K562 (cell line): ENCODE measurements around the gene PCDHGC4. TPM values are rescaled to one million over a fixed set of nuclear protein-coding genes. Genes with fewer than 3 reads are reported as not detected.

Experiments
- ATAC-seq: fragments of 200-7000 bp; cut with Tn5 transposase; 3 replicates; pipeline ENCODE4 v1.9.1; 2020; ENCODE audit warnings: moderate library complexity
- BruUV-seq: library from RNA; stranded (reverse); fragments of 400-500 nt; replicated peaks from 2 replicates; lab custom pipeline; 2021; lab: Mats Ljungman, UMichigan
- CTCF ChIA-PET: fragments of 300-600 bp; formaldehyde crosslinking; extraction: SDS; loops from one replicate; lab custom pipeline; 2021; ENCODE audit warnings: low intra/inter-chr PET ratio; lab: Yijun Ruan, JAX
- POLR2A ChIA-PET: fragments of 300-600, 350-650 bp; sonication (Branson Sonifier 250); formaldehyde crosslinking; extraction: SDS; loops from one replicate; lab custom pipeline; 2021; ENCODE audit warnings: antibody characterized with exemption, inconsistent platforms; lab: Yijun Ruan, JAX
- DNase-seq, 4 experiments: peaks; one replicate each; pipeline versions ENCODE4 v3.0.0 to v3.0.0-alpha.2; 2011 to 2018; ENCODE audit warnings: low spot score in 3 of 4, mixed read lengths in 3 of 4; ENCODE audit errors: extremely low read depth in 1 of 4
- FAIRE-seq: peaks from 2 replicates; lab custom pipeline; 2011; peaks lifted over from hg19 to GRCh38; lab: Jason Lieb, UNC
- H2AFZ ChIP-seq: 2 replicates; pipeline ENCODE4 v1.6.0; 2011; ENCODE audit warnings: low read depth, low read length, control low read depth, inconsistent platforms
- H3K27ac ChIP-seq: fragments of 200-600 bp; 3 replicates; pipeline ENCODE4 v1.8.0; 2011; ENCODE audit warnings: low read depth, mild to moderate bottlenecking, control low read depth, inconsistent platforms, low read length, moderate library complexity, mixed read lengths; ENCODE audit errors: extremely low read depth
- H3K27me3 ChIP-seq, 2 experiments: fragments of 300-600 bp in 1 of 2; 2 replicates in 1 of 2; 3 replicates in 1 of 2; pipeline versions ENCODE4 v1.6.0 to v1.8.0; 2011; ENCODE audit warnings: inconsistent platforms in 2 of 2, low read length in 2 of 2, mild to moderate bottlenecking in 1 of 2, mixed read lengths in 1 of 2, moderate library complexity in 1 of 2; ENCODE audit not compliant: control insufficient read depth in 2 of 2, insufficient read depth in 2 of 2
- H3K36me3 ChIP-seq: fragments of 300-600 bp; 3 replicates; pipeline ENCODE4 v1.8.0; 2011; ENCODE audit warnings: mild to moderate bottlenecking, low read length, inconsistent platforms; ENCODE audit not compliant: control insufficient read depth, insufficient read depth
- H3K4me1 ChIP-seq, 2 experiments: fragments of 200-600 bp in 1 of 2; replicated peaks in 1 of 2; 2 replicates in 1 of 2; 3 replicates in 1 of 2; pipeline versions ENCODE4 v1.5.1 to v1.8.0; 2011; ENCODE audit warnings: inconsistent platforms in 2 of 2, low read length in 2 of 2, mild to moderate bottlenecking in 1 of 2, mixed read lengths in 1 of 2, moderate library complexity in 1 of 2; ENCODE audit not compliant: control insufficient read depth in 2 of 2, insufficient read depth in 2 of 2
- H3K4me2 ChIP-seq: 2 replicates; pipeline ENCODE4 v1.6.1; 2011; ENCODE audit warnings: low read length, control low read depth, inconsistent platforms, mixed read lengths; ENCODE audit not compliant: insufficient read depth
- H3K4me3 ChIP-seq: fragments of 200-600 bp; sonication (generic), shearing (Covaris generic); 2 replicates; pipeline ENCODE4 v1.5.1; 2016; ENCODE audit warnings: control low read depth, inconsistent platforms
- H3K79me2 ChIP-seq: fragments of 200-600 bp; 3 replicates; pipeline ENCODE4 v1.8.0; 2011; ENCODE audit warnings: low read length, inconsistent platforms; ENCODE audit not compliant: control insufficient read depth, insufficient read depth
- H3K9ac ChIP-seq, 2 experiments: 2 replicates each; pipeline versions ENCODE4 v1.6.0 to v1.6.1; 2011; ENCODE audit warnings: low read depth in 2 of 2, low read length in 2 of 2, control low read depth in 1 of 2, inconsistent platforms in 1 of 2, mild to moderate bottlenecking in 1 of 2, mixed read lengths in 1 of 2; ENCODE audit not compliant: insufficient read depth in 1 of 2
- H3K9me1 ChIP-seq: one replicate; pipeline ENCODE4 v1.6.0; 2011; ENCODE audit warnings: inconsistent platforms, mild to moderate bottlenecking, low read length, moderate library complexity; ENCODE audit not compliant: control insufficient read depth, insufficient read depth
- H3K9me3 ChIP-seq: replicated peaks from 2 replicates; pipeline ENCODE4 v1.5.1; 2011; ENCODE audit warnings: low read depth, low read length, inconsistent platforms; ENCODE audit not compliant: control insufficient read depth, insufficient read depth
- H4K20me1 ChIP-seq: replicated peaks from 2 replicates; pipeline ENCODE4 v1.6.1; 2011; ENCODE audit warnings: low read length, inconsistent platforms, mixed read lengths; ENCODE audit not compliant: control insufficient read depth, insufficient read depth
- CHD4 ChIP-seq: fragments of 200-600 bp; sonication (generic); IDR thresholded peaks from 3 replicates; pipeline ENCODE4 v1.6.1; 2012; ENCODE audit warnings: low read depth, mild to moderate bottlenecking, mixed read lengths, low read length, inconsistent platforms; ENCODE audit not compliant: insufficient read depth, insufficient replicate concordance, poor library complexity, severe bottlenecking
- KAT7 ChIP-seq: sonication (generic); formaldehyde crosslinking; IDR thresholded peaks from 2 replicates; pipeline ENCODE4 v1.8.0; 2022; ENCODE audit warnings: missing genetic modification reagents, mild to moderate bottlenecking, borderline replicate concordance
- MBD2 ChIP-seq: sonication (generic); IDR thresholded peaks from 2 replicates; pipeline ENCODE4 v1.6.1; 2016; ENCODE audit warnings: low read depth, borderline replicate concordance
- NEUROD1 ChIP-seq: fragments of 150-350 bp; IDR thresholded peaks from 2 replicates; pipeline ENCODE4 v1.6.1; 2014; ENCODE audit warnings: borderline replicate concordance, low read length, low read depth; ENCODE audit not compliant: partially characterized antibody
- NFXL1 ChIP-seq: fragments of 450-650 bp; formaldehyde crosslinking; IDR thresholded peaks from 2 replicates; pipeline ENCODE4 v1.4.0; 2021; ENCODE audit warnings: mild to moderate bottlenecking
- POLR2B ChIP-seq: fragments of 450-650 bp; IDR thresholded peaks from 2 replicates; pipeline ENCODE4 v1.6.1; 2018; ENCODE audit warnings: low read depth; ENCODE audit not compliant: partially characterized antibody
- TAF9B ChIP-seq: fragments of 450-650 bp; IDR thresholded peaks from 2 replicates; pipeline ENCODE4 v1.6.1; 2018; ENCODE audit warnings: mild to moderate bottlenecking; ENCODE audit not compliant: partially characterized antibody
- ZNF12 ChIP-seq: sonication (generic); formaldehyde crosslinking; IDR thresholded peaks from 2 replicates; pipeline ENCODE4 v1.4.0; 2020; ENCODE audit warnings: mild to moderate bottlenecking, missing genetic modification reagents
- ZNF445 ChIP-seq: fragments of 250-450 bp; sonication (Bioruptor Pico); IDR thresholded peaks from 2 replicates; pipeline ENCODE4 v1.4.0; 2020; ENCODE audit warnings: low read depth, mild to moderate bottlenecking, moderate library complexity
- ZNF589 ChIP-seq: fragments of 200-800 bp; sonication (Bioruptor generic); IDR thresholded peaks from 2 replicates; pipeline ENCODE4 v1.6.1; 2016; ENCODE audit warnings: low read depth, missing genetic modification characterization, missing compliant biosample characterization
- WGBS: fragments of 100-300 bp; shearing (Covaris generic); methylation state at CpG from one replicate; pipeline ENCODE4 v1.1.6; 2016; ENCODE audit warnings: low coverage, mixed read lengths; ENCODE audit not compliant: insufficient coverage; ENCODE audit errors: missing lambda C conversion rate; 5-methylcytosine and 5-hydroxymethylcytosine counted together
- in situ Hi-C: fragments of 300-500 bp; cut with MboI; formaldehyde crosslinking; loops from 4 replicates; pipeline ENCODE4 v1.15.0; 2018; ENCODE audit warnings: inconsistent platforms, mixed read lengths
- intact Hi-C: fragments of 100-400 bp; cut with micrococcal nuclease; formaldehyde crosslinking; loops from 2 replicates; pipeline ENCODE4 v1.14.2; 2022
- polyA plus RNA-seq, 8 experiments: library from polyadenylated mRNA; depleted of rRNA in 4 of 8; stranded (reverse) in 5 of 8; unstranded in 3 of 8; fragments of >200 nt; fragmentation: Nextera tagmentation in 2 of 8; fragmentation: Illumina TruSeq in 1 of 8; extraction: Ambion mirVana in 2 of 8; extraction: Trizol in 1 of 8; gene quantifications; 2 replicates each; pipeline versions ENCODE4 v1.2.1 to v1.2.3, GENCODE V29; 2011 to 2014; ENCODE audit warnings: inconsistent platforms in 1 of 8, missing spikeins in 1 of 8
- total RNA-seq, 7 experiments: library from RNA; depleted of rRNA in 6 of 7; stranded (reverse); fragments of >200 nt in 6 of 7; fragmentation: Illumina TruSeq in 2 of 7; extraction: Trizol in 2 of 7; gene quantifications; 2 replicates each; pipeline versions ENCODE4 v1.2.1 to v1.2.3, GENCODE V29; 2011 to 2021; ENCODE audit warnings: low replicate concordance in 1 of 7

Gene PCDHGC4
- total and polyA plus RNA-seq, 9 of the 15 experiments (the other 6 are each of a cell fraction or from before 2014, with no cell fraction given) = 0.05 TPM; not detected in 8

DNA sequence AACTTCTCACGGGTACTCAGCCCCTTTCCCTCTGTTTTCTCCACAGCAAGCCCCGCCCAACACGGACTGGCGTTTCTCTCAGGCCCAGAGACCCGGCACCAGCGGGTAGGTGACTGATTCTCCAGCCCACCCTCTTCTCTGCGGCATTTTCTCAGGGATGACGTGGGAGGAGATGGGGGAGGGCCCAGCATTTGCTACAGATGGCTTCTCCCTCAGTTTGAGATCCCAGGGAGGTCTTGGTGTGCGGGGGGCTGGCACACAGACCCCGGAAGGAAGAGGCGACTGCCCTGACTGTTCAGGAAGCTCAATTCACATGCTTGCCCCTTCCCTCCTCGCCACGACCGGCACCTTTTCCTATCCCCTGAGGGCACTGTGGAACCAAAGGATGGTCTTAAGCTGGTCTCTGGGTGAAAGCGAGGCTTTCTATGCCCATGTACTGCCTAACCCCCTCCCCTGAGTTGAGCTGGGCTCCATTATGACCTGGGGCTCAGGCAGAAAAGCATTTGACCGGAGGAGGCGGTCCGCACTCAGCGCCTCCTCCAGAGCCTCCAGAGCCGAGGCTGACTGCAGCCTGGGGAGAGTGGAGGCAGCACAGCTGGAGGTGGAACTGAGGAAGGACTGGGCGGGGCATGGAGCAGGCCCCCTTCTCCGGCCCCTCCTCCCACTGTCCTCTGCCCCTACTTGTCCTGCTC is 10.1 kb downstream of the PCDHGC4 start:
- WGBS = 0% methylated on average over 21 of the region's 22 CpGs
- Histone ChIP-seq H3K27ac (no peak overlapping the region), H3K79me2 (no peaks in the 10 kb centered on the region), H4K20me1 (0 out of 2 replicates have a peak, but pooled peaks cover 5% of the 10 kb centered on the region), H3K4me2 (no peak overlapping the region), H3K9me3 (no peaks in the 10 kb centered on the region), H3K9ac (no peak overlapping the region), H3K27me3 (peaks cover 24 to 65% of the 10 kb centered on the region in 2 experiments), H3K4me1 (peaks cover 0 to 15% of the 10 kb centered on the region in 2 experiments; a peak in 1 of 5 replicates), H3K4me3 (no peak overlapping the region), H2AFZ (no peak overlapping the region), H3K9me1 (no peaks in the 10 kb centered on the region), H3K36me3 (no peaks in the 10 kb centered on the region)
- no TSS peak for BruUV-seq
- in situ Hi-C loops (no loop called here), intact Hi-C loops (no loop called here)
- no peak for DNase-seq
- ChIA-PET POLR2A (interaction anchor here (1.5 to 1.6 kb wide), 2 partner anchors 13 to 20 kb away, joined by 3 to 4 read pairs; no protein-coding TSS in a partner anchor), CTCF (no interaction called here)
- TF ChIP-seq ZNF589 = no peak
- TF ChIP-seq CHD4 = no peak
- TF ChIP-seq POLR2B = no peak
- no peak for TF ChIP-seq NFXL1 (CRISPR knock-in tag)
- no peak for FAIRE-seq
- peak; percentile 48 for ATAC-seq

DNA sequence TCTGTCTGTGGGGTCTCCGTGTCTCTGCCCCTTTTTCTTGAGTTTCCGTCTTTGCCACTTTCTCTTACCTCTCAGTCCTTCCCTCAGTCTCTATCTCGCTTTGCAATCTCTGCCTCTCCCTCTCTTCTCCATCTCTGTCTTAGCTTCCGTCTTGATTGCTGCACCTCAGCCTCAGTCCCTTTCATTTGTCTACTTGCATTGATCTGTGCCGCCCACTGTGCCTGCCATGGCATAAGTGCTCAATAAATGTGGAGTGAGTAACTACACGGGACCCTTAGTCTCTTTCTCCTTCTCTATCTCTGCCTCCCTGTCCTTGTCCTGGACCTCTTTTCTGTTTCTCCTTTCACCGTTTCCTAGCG is 10.6 kb downstream of the PCDHGC4 start:
- H2AFZ ChIP-seq = no peak overlapping the region
- no peaks in the 10 kb centered on the region for H3K79me2 ChIP-seq
- no TSS peak for BruUV-seq
- H3K4me3 ChIP-seq = no peak overlapping the region
- no peak overlapping the region for H3K9ac ChIP-seq
- peaks cover 0 to 15% of the 10 kb centered on the region in 2 experiments; a peak in 1 of 5 replicates for H3K4me1 ChIP-seq
- no peaks in the 10 kb centered on the region for H4K20me1 ChIP-seq
- no peak overlapping the region for H3K27ac ChIP-seq
- TF ChIP-seq NEUROD1 = no peak
- no peak for TF ChIP-seq ZNF12
- TF ChIP-seq TAF9B = no peak
- TF ChIP-seq ZNF445 = no peak
- no peak for TF ChIP-seq MBD2
- TF ChIP-seq KAT7 (CRISPR knock-in tag) = no peak
- TF ChIP-seq, all 486 proteins: peak for 0
- H3K4me2 ChIP-seq = no peak overlapping the region
- no peaks in the 10 kb centered on the region for H3K9me1 ChIP-seq
- DNase-seq (no peak), ATAC-seq (no peak; the same call in 2 of the 3 replicates), FAIRE-seq (no peak)
- peaks cover 19 to 60% of the 10 kb centered on the region in 2 experiments for H3K27me3 ChIP-seq
- 0% methylated on average over 8 of the region's 8 CpGs for WGBS
- intact Hi-C loops (no loop called here), in situ Hi-C loops (no loop called here)
- H3K36me3 ChIP-seq = no peaks in the 10 kb centered on the region
- no peaks in the 10 kb centered on the region for H3K9me3 ChIP-seq
- CTCF ChIA-PET = no interaction called here
- POLR2A ChIA-PET = interaction anchor here (1.5 to 1.6 kb wide), 2 partner anchors 13 to 19 kb away, joined by 3 to 4 read pairs; no protein-coding TSS in a partner anchor
